ENCODE data around the gene CMPK2. TPM values are rescaled to one million over a fixed set of nuclear protein-coding genes. Genes with fewer than 3 reads are reported as not detected.
"Not testable (repeated sequence)": the region's sequence is repeated elsewhere in the genome, so short reads cannot be mapped to it uniquely, and the experiment has no call there.

Gene CMPK2
- total and polyA plus RNA-seq, 2 donors (not counting 1 experiment from before 2014, with no cell fraction given): 0.33 to 0.52 TPM

- Histone ChIP-seq H3K9me3 (ENCODE audit: control insufficient read depth, insufficient read depth, low read depth, low read length) (no peaks in the 10 kb centered on the region), H2AFZ (ENCODE audit: low read length) (no peak overlapping the region), H3K4me2 (ENCODE audit: extremely low read depth, insufficient read depth, low read length) (no peak overlapping the region), H3K27ac (ENCODE audit: insufficient read depth, low read length) (no peak overlapping the region), H3K27me3 (ENCODE audit: control insufficient read depth, insufficient read depth, low read length) (peaks cover 2% of the 10 kb centered on the region), H3K4me3 (replicated peaks in 1 of 4; ENCODE audit: control extremely low read depth in 1 of 4, insufficient read depth in 1 of 4, low read depth in 3 of 4, low read length in 4 of 4) (no peak overlapping the region), H3K9ac (ENCODE audit: insufficient read depth, low read length) (no peak overlapping the region), H3K36me3 (ENCODE audit: control insufficient read depth, insufficient read depth, low read length) (no peaks in the 10 kb centered on the region), H4K20me1 (ENCODE audit: control insufficient read depth, extremely low read depth, insufficient read depth, low read length) (no peaks in the 10 kb centered on the region), H3K79me2 (ENCODE audit: control insufficient read depth, insufficient read depth, low read length) (no peaks in the 10 kb centered on the region), H3K4me1 (ENCODE audit: control insufficient read depth, extremely low read depth, insufficient read depth, low read length) (no peaks in the 10 kb centered on the region)
- DNase-seq (ENCODE audit: low read depth in 2 of 2): no peak
- no peak for TF ChIP-seq CTCF (conservative IDR thresholded peaks at IDR 0.05 in 1 of 2, IDR thresholded peaks at IDR 0.05 in 1 of 2; ENCODE audit: low read depth in 1 of 2, low read length in 2 of 2)
- TF ChIP-seq EZH2 (IDR thresholded peaks at IDR 0.05; ENCODE audit: low read length, missing control alignments): no peak
These were observed 5.4 kb downstream of the CMPK2 start for GRCh38 chr2:6860296-6860695.

GRCh38 chr2:6858466-6859027 lies 7.2 kb downstream of the CMPK2 start:
- not testable (repeated sequence) for H3K4me1 ChIP-seq (ENCODE audit: control insufficient read depth, extremely low read depth, insufficient read depth, low read length); H2AFZ ChIP-seq (ENCODE audit: low read length); H3K79me2 ChIP-seq (ENCODE audit: control insufficient read depth, insufficient read depth, low read length); H4K20me1 ChIP-seq (ENCODE audit: control insufficient read depth, extremely low read depth, insufficient read depth, low read length); H3K27me3 ChIP-seq (ENCODE audit: control insufficient read depth, insufficient read depth, low read length); H3K4me3 ChIP-seq (replicated peaks in 1 of 4; ENCODE audit: control extremely low read depth in 1 of 4, insufficient read depth in 1 of 4, low read depth in 3 of 4, low read length in 4 of 4); H3K9ac ChIP-seq (ENCODE audit: insufficient read depth, low read length); H3K4me2 ChIP-seq (ENCODE audit: extremely low read depth, insufficient read depth, low read length); H3K9me3 ChIP-seq (ENCODE audit: control insufficient read depth, insufficient read depth, low read depth, low read length); H3K36me3 ChIP-seq (ENCODE audit: control insufficient read depth, insufficient read depth, low read length); H3K27ac ChIP-seq (ENCODE audit: insufficient read depth, low read length); DNase-seq (ENCODE audit: low read depth in 2 of 2)

GRCh38 chr2:6856548-6856920 lies 9.2 kb downstream of the CMPK2 start:
- Histone ChIP-seq H3K9ac (ENCODE audit: insufficient read depth, low read length) (no peak overlapping the region), H3K4me2 (ENCODE audit: extremely low read depth, insufficient read depth, low read length) (no peak overlapping the region), H3K27ac (ENCODE audit: insufficient read depth, low read length) (no peak overlapping the region), H3K9me3 (ENCODE audit: control insufficient read depth, insufficient read depth, low read depth, low read length) (no peaks in the 10 kb centered on the region), H3K4me3 (replicated peaks in 1 of 4; ENCODE audit: control extremely low read depth in 1 of 4, insufficient read depth in 1 of 4, low read depth in 3 of 4, low read length in 4 of 4) (no peak overlapping the region), H3K36me3 (ENCODE audit: control insufficient read depth, insufficient read depth, low read length) (no peaks in the 10 kb centered on the region), H3K79me2 (ENCODE audit: control insufficient read depth, insufficient read depth, low read length) (no peaks in the 10 kb centered on the region), H3K27me3 (ENCODE audit: control insufficient read depth, insufficient read depth, low read length) (no peaks in the 10 kb centered on the region), H4K20me1 (ENCODE audit: control insufficient read depth, extremely low read depth, insufficient read depth, low read length) (no peaks in the 10 kb centered on the region), H3K4me1 (ENCODE audit: control insufficient read depth, extremely low read depth, insufficient read depth, low read length) (no peaks in the 10 kb centered on the region), H2AFZ (ENCODE audit: low read length) (no peak overlapping the region)
- DNase-seq (ENCODE audit: low read depth in 2 of 2): no peak
- TF ChIP-seq EZH2 (IDR thresholded peaks at IDR 0.05; ENCODE audit: low read length, missing control alignments): no peak

GRCh38 chr2:6855860-6856547 lies 9.7 kb downstream of the CMPK2 start:
- peak in 1 of 2 donors; percentile 14 for DNase-seq (ENCODE audit: low read depth in 2 of 2)
- no peak overlapping the region for H3K4me2 ChIP-seq (ENCODE audit: extremely low read depth, insufficient read depth, low read length)
- H3K27ac ChIP-seq (ENCODE audit: insufficient read depth, low read length): no peak overlapping the region
- no peaks in the 10 kb centered on the region for H3K9me3 ChIP-seq (ENCODE audit: control insufficient read depth, insufficient read depth, low read depth, low read length)
- no peak overlapping the region for H3K4me3 ChIP-seq (replicated peaks in 1 of 4; ENCODE audit: control extremely low read depth in 1 of 4, insufficient read depth in 1 of 4, low read depth in 3 of 4, low read length in 4 of 4)
- H3K36me3 ChIP-seq (ENCODE audit: control insufficient read depth, insufficient read depth, low read length): no peaks in the 10 kb centered on the region
- TF ChIP-seq CTCF (conservative IDR thresholded peaks at IDR 0.05 in 1 of 2, IDR thresholded peaks at IDR 0.05 in 1 of 2; ENCODE audit: low read depth in 1 of 2, low read length in 2 of 2) (no peak), EZH2 (IDR thresholded peaks at IDR 0.05; ENCODE audit: low read length, missing control alignments) (no peak)
- H4K20me1 ChIP-seq (ENCODE audit: control insufficient read depth, extremely low read depth, insufficient read depth, low read length): no peaks in the 10 kb centered on the region
- no peaks in the 10 kb centered on the region for H3K79me2 ChIP-seq (ENCODE audit: control insufficient read depth, insufficient read depth, low read length)
- no peak overlapping the region for H3K9ac ChIP-seq (ENCODE audit: insufficient read depth, low read length)
- H3K27me3 ChIP-seq (ENCODE audit: control insufficient read depth, insufficient read depth, low read length): no peaks in the 10 kb centered on the region
- H2AFZ ChIP-seq (ENCODE audit: low read length): no peak overlapping the region
- H3K4me1 ChIP-seq (ENCODE audit: control insufficient read depth, extremely low read depth, insufficient read depth, low read length): no peaks in the 10 kb centered on the region
